Measurements from ENCODE around the gene NAXD.
"Not testable (repeated sequence)": the region's sequence is repeated elsewhere in the genome, so short reads cannot be mapped to it uniquely, and the experiment has no call there.

The NAXD gene

DNA sequence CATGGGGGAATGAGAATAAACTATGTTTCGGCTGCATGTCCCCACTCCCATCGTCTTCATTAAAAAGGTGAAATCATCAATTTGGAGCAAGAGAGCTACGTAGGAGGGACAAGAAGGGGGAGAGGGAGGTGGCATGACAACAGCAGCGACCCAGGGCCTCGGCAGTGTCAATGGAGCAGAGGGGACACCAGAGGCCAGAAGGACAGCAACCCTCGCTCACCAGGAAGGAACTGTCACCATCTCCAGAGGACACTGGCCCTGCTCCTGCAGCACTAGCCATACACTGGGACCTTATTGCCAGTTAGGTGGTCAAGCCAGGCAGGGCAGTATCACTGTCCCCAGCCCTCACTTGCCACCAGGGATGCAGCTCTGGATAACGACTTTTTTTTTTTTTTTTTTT is 34.2 kb downstream of the NAXD start:
- CTCF ChIA-PET: no interaction called here
- Mint-ChIP-seq H3K27ac (no peak overlapping the region), H3K27me3 (no peaks in the 10 kb centered on the region), H3K9me3 (no peaks in the 10 kb centered on the region), H3K4me3 (no peak overlapping the region), H3K4me1 (peaks cover 4% of the 10 kb centered on the region), H3K36me3 (peaks cover 18% of the 10 kb centered on the region)
- no peak for DNase-seq

DNA sequence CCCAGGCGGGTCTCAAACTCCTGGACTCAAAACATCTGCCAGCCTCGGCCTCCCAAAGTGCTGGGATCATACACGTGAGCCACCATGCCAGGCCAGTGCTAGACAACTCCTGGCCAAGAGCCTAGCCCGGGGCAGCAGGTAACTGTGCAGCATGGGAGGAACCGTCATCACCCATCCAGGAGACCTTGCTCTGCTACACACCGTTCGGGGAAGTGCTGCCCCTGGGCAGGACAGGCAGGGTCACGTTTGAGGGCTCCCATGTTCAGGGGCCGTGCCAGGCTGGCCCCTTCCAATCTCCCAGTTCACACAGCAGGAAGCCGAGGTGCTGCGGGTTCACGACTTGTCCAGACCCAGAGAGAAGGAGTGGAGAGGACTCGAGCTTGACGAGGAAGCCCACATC is 35.1 kb downstream of the NAXD start:
- H3K27me3 Mint-ChIP-seq: no peaks in the 10 kb centered on the region
- H3K4me1 Mint-ChIP-seq: peaks cover 2% of the 10 kb centered on the region
- H3K27ac Mint-ChIP-seq: no peak overlapping the region
- no peak overlapping the region for H3K4me3 Mint-ChIP-seq
- H3K36me3 Mint-ChIP-seq: peaks cover 24% of the 10 kb centered on the region
- DNase-seq: no peak
- CTCF ChIA-PET: no interaction called here
- H3K9me3 Mint-ChIP-seq: no peaks in the 10 kb centered on the region

DNA sequence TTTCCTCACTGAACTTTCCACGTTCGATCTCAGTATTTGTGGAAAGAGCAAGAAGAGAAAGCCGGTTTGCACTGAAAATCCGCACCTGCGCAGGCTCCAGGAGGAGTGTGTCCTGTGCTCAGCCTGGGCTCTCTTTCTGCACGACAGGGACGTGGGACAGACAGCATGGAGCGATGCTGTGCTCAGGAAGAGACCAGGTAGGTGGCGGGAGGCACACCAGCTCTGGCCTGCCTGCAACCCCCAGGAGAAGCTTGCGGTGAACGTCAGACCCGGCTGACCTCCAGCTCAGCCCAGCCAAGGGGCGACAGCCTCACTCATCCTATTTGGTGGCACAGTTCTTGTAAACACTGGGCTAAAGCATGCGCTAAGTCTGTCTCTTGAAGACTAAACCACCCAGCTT is 35.9 kb downstream of the NAXD start:
- CTCF ChIA-PET: interaction anchor here (1.4 kb wide), 1 partner anchor 32 kb away, joined by 4 read pairs; no protein-coding TSS in a partner anchor

GRCh38 chr13:110651726-110652230 is 36.4 kb downstream of the NAXD start:
- no peak for DNase-seq
- no peak overlapping the region for H3K4me3 Mint-ChIP-seq
- H3K9me3 Mint-ChIP-seq: no peaks in the 10 kb centered on the region
- H3K27ac Mint-ChIP-seq: no peak overlapping the region
- CTCF ChIA-PET: interaction anchor here (1.4 kb wide), 1 partner anchor 31 kb away, joined by 4 read pairs; no protein-coding TSS in a partner anchor
- H3K4me1 Mint-ChIP-seq: peaks cover 5% of the 10 kb centered on the region
- H3K27me3 Mint-ChIP-seq: no peaks in the 10 kb centered on the region
- H3K36me3 Mint-ChIP-seq: peaks cover 30% of the 10 kb centered on the region

More for the DNA sequence above, 35.9 kb downstream of the NAXD start:
- Mint-ChIP-seq H3K4me1 (peaks cover 4% of the 10 kb centered on the region), H3K27me3 (no peaks in the 10 kb centered on the region), H3K4me3 (no peak overlapping the region), H3K36me3 (peaks cover 29% of the 10 kb centered on the region), H3K9me3 (no peaks in the 10 kb centered on the region), H3K27ac (no peak overlapping the region)
- DNase-seq: no peak

GRCh38 chr13:110652231-110652730 is 36.9 kb downstream of the NAXD start:
- CTCF ChIA-PET: interaction anchor here (1.4 kb wide), 1 partner anchor 31 kb away, joined by 4 read pairs; no protein-coding TSS in a partner anchor
- H3K4me1 Mint-ChIP-seq: peaks cover 7% of the 10 kb centered on the region
- H3K27me3 Mint-ChIP-seq: no peaks in the 10 kb centered on the region
- no peak for DNase-seq
- H3K27ac Mint-ChIP-seq: no peak overlapping the region
- peaks cover 31% of the 10 kb centered on the region for H3K36me3 Mint-ChIP-seq
- H3K9me3 Mint-ChIP-seq: no peaks in the 10 kb centered on the region
- H3K4me3 Mint-ChIP-seq: no peak overlapping the region

GRCh38 chr13:110652764-110653163 is 37.4 kb downstream of the NAXD start:
- no peak overlapping the region for H3K4me3 Mint-ChIP-seq
- H3K36me3 Mint-ChIP-seq: peaks cover 32% of the 10 kb centered on the region
- peaks cover 11% of the 10 kb centered on the region for H3K4me1 Mint-ChIP-seq
- H3K27ac Mint-ChIP-seq: no peak overlapping the region
- CTCF ChIA-PET: interaction anchor here (1.4 kb wide), 1 partner anchor 31 kb away, joined by 4 read pairs; no protein-coding TSS in a partner anchor
- DNase-seq: no peak
- no peaks in the 10 kb centered on the region for H3K27me3 Mint-ChIP-seq
- H3K9me3 Mint-ChIP-seq: no peaks in the 10 kb centered on the region

DNA sequence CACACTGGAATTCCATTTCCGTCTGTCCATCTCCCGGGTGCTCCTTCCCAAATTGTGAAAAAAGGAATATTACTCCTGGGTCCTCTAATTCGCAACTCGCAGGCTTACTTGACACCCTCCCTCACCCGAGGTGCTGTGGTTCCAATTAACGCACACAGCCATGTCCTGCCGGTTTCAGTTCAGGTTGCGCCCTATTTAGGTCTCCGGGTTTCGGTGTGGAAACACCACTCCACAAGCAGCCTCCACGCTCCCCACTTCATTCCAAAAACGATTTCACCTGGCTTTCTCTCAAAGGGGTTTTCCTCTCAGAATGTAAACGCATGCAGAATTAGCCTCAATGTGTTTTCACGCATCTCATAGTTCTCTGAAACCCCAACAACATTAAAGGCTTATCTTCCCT is 37.9 kb downstream of the NAXD start:
- Mint-ChIP-seq H3K27ac (no peak overlapping the region), H3K36me3 (peaks cover 38% of the 10 kb centered on the region), H3K4me3 (no peak overlapping the region), H3K9me3 (no peaks in the 10 kb centered on the region), H3K4me1 (peaks cover 16% of the 10 kb centered on the region), H3K27me3 (no peaks in the 10 kb centered on the region)
- CTCF ChIA-PET: no interaction called here
- no peak for DNase-seq

GRCh38 chr13:110653851-110654250 is 38.5 kb downstream of the NAXD start:
- CTCF ChIA-PET: no interaction called here
- no peak overlapping the region for H3K27ac Mint-ChIP-seq
- H3K4me1 Mint-ChIP-seq: peaks cover 22% of the 10 kb centered on the region
- H3K36me3 Mint-ChIP-seq: peaks cover 39% of the 10 kb centered on the region
- no peaks in the 10 kb centered on the region for H3K9me3 Mint-ChIP-seq
- no peak for DNase-seq
- H3K4me3 Mint-ChIP-seq: no peak overlapping the region
- no peaks in the 10 kb centered on the region for H3K27me3 Mint-ChIP-seq

GRCh38 chr13:110657196-110657595 is 41.9 kb downstream of the NAXD start:
- Mint-ChIP-seq H3K36me3 (peaks cover 50% of the 10 kb centered on the region), H3K27ac (no peak overlapping the region), H3K4me3 (no peak overlapping the region), H3K4me1 (peaks cover 27% of the 10 kb centered on the region), H3K9me3 (no peaks in the 10 kb centered on the region), H3K27me3 (no peaks in the 10 kb centered on the region)
- CTCF ChIA-PET: no interaction called here
- DNase-seq: no peak

- H3K27ac Mint-ChIP-seq: peak overlapping the region; percentile 0
- H3K9me3 Mint-ChIP-seq, DNase-seq, H3K27me3 Mint-ChIP-seq, CTCF ChIA-PET, H3K4me3 Mint-ChIP-seq: not testable (repeated sequence)
- peaks cover 57% of the 10 kb centered on the region for H3K36me3 Mint-ChIP-seq
- H3K4me1 Mint-ChIP-seq: peaks cover 25% of the 10 kb centered on the region
These were observed 43.0 kb downstream of the NAXD start for GRCh38 chr13:110658218-110658911.

- H3K4me3 Mint-ChIP-seq: no peak overlapping the region
- no peak overlapping the region for H3K27ac Mint-ChIP-seq
- H3K9me3 Mint-ChIP-seq: no peaks in the 10 kb centered on the region
- CTCF ChIA-PET: interaction anchor here (0.9 kb wide), 2 partner anchors 15 to 22 kb away, joined by 3 read pairs; no protein-coding TSS in a partner anchor
- peaks cover 70% of the 10 kb centered on the region for H3K36me3 Mint-ChIP-seq
- DNase-seq: no peak
- H3K4me1 Mint-ChIP-seq: peaks cover 23% of the 10 kb centered on the region
- no peaks in the 10 kb centered on the region for H3K27me3 Mint-ChIP-seq
These were observed 45.9 kb downstream of the NAXD start for GRCh38 chr13:110661256-110661655.

GRCh38 chr13:110662091-110662490 is 46.7 kb downstream of the NAXD start:
- CTCF ChIA-PET: interaction anchor here (0.9 kb wide), 1 partner anchor 21 kb away, joined by 3 read pairs; no protein-coding TSS in a partner anchor
- DNase-seq: no peak
- Mint-ChIP-seq H3K27ac (no peak overlapping the region), H3K27me3 (no peaks in the 10 kb centered on the region), H3K4me1 (peaks cover 22% of the 10 kb centered on the region), H3K4me3 (no peak overlapping the region), H3K36me3 (peaks cover 74% of the 10 kb centered on the region), H3K9me3 (no peaks in the 10 kb centered on the region)

DNA sequence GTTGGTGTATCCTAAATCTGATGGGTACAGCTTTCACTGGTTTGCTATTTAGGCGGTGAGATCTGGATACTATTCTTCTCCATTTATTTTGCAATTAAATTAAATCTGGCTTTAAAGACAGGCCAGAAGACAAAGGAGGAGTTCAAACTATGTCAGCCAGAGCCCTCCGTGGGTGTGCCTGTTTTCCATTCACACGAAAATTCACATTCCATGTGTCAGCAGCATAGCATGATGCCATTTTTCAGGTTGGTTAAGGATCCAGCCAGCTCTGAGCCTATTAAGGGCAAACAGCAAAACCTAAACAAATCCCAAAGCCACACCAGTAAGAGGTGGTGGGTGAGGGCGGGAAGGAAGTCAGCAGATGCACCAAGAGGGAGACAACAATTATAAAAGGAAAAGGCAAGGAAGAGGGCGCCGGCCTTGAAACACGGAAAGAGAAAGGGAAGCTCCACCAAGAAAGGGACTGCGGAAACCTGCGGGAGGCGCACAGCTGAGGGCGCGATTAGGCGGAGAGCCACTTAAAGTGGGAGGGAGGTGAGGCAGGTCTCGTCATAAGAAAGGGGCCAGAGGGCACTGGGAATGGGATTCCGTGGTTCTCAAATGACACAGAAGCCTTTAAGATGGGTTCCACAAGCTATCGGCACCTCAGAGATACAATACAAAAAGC is 47.6 kb downstream of the NAXD start:
- H3K4me1 Mint-ChIP-seq: peaks cover 15% of the 10 kb centered on the region
- DNase-seq: no peak
- H3K27ac Mint-ChIP-seq: no peak overlapping the region
- no peak overlapping the region for H3K4me3 Mint-ChIP-seq
- CTCF ChIA-PET: no interaction called here
- H3K9me3 Mint-ChIP-seq: no peaks in the 10 kb centered on the region
- no peaks in the 10 kb centered on the region for H3K27me3 Mint-ChIP-seq
- peaks cover 76% of the 10 kb centered on the region for H3K36me3 Mint-ChIP-seq

- H3K4me3 Mint-ChIP-seq: no peak overlapping the region
- no peaks in the 10 kb centered on the region for H3K9me3 Mint-ChIP-seq
- H3K4me1 Mint-ChIP-seq: peaks cover 9% of the 10 kb centered on the region
- CTCF ChIA-PET: no interaction called here
- DNase-seq: no peak
- H3K27me3 Mint-ChIP-seq: no peaks in the 10 kb centered on the region
- no peak overlapping the region for H3K27ac Mint-ChIP-seq
- peaks cover 71% of the 10 kb centered on the region for H3K36me3 Mint-ChIP-seq
These were observed 48.1 kb downstream of the NAXD start for GRCh38 chr13:110663491-110663890.

DNA sequence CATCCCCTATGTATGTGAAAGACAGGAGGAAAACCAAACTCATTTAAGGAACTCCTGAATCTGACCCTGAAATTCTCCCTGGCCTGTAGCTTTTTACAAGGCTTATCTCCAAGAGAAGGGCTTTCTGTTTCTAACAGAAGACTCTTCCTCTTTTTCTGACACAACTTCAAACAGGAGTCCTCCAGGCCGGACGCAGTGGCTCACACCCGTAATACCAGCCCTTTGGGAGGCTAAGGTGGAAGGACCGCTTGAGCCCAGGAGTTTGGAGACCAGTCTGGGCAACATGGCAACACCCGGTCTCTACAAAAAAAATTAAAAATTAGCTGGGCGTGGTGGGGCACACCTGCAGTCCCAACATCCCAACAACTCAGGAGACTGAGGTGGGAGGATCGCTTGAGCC is 48.7 kb downstream of the NAXD start:
- H3K36me3 Mint-ChIP-seq: peaks cover 74% of the 10 kb centered on the region
- H3K27me3 Mint-ChIP-seq: no peaks in the 10 kb centered on the region
- CTCF ChIA-PET: no interaction called here
- no peak overlapping the region for H3K27ac Mint-ChIP-seq
- peaks cover 4% of the 10 kb centered on the region for H3K4me1 Mint-ChIP-seq
- no peak overlapping the region for H3K4me3 Mint-ChIP-seq
- DNase-seq: no peak
- H3K9me3 Mint-ChIP-seq: no peaks in the 10 kb centered on the region

Data from activated naive CD4-positive, alpha-beta T cell treated with anti-CD3 and anti-CD28 coated beads, Interleukin-2, amount 10 ng/mL, durations not matched to agents 7 days and 5 days (primary cell).